ENCODE results near the gene KRT78.

- TF ChIP-seq EZH2 (IDR thresholded peaks at IDR 0.05) (no peak), FOXP2 (optimal IDR thresholded peaks at IDR 0.05; ENCODE audit: control extremely low read depth, extremely low read length, insufficient read depth) (no peak), POLR2AphosphoS5 (IDR thresholded peaks at IDR 0.05; ENCODE audit: borderline replicate concordance, low read depth, low read length) (no peak)
These were observed 34.7 kb downstream of the KRT78 start, which contains the start of gene KRT4 for GRCh38 chr12:52813885-52814709.
